Epithelial cell of prostate (primary cell): ENCODE results near the gene NLGN4X.
"Not testable (repeated sequence)": the region's sequence is repeated elsewhere in the genome, so short reads cannot be mapped to it uniquely, and the experiment has no call there.

Source experiments
- DNase-seq: peaks from one replicate; pipeline ENCODE4 v3.0.0-alpha.2; 2011; ENCODE audit warnings: low read depth, low spot score
- H3K27ac ChIP-seq: fragments of 450-650 bp; 2 replicates; pipeline ENCODE4 v1.5.1; 2017; ENCODE audit warnings: mild to moderate bottlenecking

The NLGN4X gene

DNA sequence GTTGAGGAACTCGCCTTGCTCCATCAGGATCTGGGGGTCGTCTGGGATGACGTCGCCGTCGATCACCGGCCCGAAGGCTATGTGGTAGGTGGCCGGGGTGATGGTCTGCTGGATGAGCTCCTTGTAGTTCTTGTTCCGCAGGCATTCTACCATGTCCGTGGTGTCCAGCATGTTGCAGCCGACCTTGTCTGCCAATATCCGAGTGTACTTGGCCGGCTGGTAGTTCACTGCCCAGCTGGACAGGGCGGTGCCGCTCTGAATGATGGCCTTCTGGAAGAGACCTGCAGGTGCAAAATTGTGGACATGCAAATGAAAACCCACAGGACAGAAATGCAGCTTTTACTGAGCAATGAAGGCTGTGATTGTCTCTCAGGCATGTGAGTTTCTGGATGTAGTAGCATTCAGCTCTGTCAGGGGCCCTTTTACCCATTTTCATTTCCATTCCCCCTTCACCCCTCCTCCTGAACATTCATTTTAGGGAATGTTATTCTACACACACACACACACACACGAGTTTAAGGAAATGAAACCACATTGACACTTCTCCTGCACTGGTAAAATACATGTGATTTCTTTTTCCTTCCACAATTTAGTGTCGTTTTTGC is 325.0 kb downstream of the NLGN4X start:
- not testable (repeated sequence) for DNase-seq, H3K27ac ChIP-seq

DNA sequence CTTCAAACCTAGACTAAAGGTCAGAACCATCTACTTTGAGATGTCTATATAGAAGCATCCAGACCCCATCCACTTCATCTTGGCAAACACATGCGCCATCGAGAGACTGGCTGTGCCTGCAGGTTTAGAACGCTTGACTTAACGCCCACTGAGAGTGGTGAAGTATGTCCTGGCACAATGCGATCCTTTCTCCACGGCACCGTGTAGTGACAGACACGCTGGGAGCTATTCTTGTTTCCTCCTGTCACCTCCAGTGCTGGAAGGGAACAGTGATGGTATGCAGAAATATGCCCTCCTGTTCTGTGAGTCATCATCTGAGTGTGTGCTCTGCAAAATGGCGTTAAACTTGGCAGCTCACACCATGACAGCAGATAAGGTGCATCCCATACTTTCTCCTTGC is 330.2 kb downstream of the NLGN4X start:
- H3K27ac ChIP-seq: no peak overlapping the region
- DNase-seq: no peak

- H3K27ac ChIP-seq: no peak overlapping the region
- DNase-seq: no peak
These were observed 337.3 kb downstream of the NLGN4X start for GRCh38 chrX:5891378-5891777.

- no peak overlapping the region for H3K27ac ChIP-seq
- no peak for DNase-seq
These were observed 351.6 kb downstream of the NLGN4X start for GRCh38 chrX:5876984-5877596.

DNA sequence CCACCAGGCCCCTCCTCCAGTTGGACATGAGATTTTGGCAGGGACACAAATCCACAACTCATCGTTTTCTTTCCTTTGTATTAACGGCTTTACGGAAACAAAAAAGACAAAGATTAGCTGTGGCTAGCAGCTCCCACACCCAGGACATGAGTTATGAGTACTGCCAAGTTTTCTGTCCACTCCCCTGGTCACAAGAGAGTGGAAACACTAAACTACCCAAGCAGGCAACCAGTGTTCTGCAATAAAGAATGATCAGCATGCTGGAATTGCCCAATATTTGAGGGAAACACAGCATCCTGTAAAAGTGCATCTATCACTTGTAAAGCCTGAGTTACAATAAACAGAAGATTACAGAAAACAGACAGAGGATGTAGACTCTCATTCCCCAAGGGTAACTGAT is 358.4 kb downstream of the NLGN4X start:
- H3K27ac ChIP-seq: no peak overlapping the region
- no peak for DNase-seq

- H3K27ac ChIP-seq: no peak overlapping the region
- DNase-seq: no peak
These were observed 358.9 kb downstream of the NLGN4X start for GRCh38 chrX:5869786-5870185.

DNA sequence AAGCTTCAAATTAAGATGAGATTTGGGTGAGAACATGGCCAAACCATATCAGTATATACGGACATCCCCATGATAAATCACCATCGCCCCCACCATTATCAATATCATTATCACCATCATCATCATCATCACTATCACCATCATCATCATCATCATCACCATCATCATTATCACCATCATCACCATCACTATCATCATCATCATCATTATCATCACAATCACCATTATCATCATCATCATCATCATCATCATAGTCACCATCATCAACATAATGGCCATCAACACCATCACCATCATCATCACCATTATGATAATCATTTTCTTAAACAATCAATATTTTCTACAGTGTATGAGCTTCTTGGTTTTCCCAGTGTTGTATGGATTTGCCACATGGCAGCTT is 360.9 kb downstream of the NLGN4X start:
- DNase-seq: no peak
- no peak overlapping the region for H3K27ac ChIP-seq

GRCh38 chrX:5857232-5857631 is 371.4 kb downstream of the NLGN4X start:
- DNase-seq: no peak

DNA sequence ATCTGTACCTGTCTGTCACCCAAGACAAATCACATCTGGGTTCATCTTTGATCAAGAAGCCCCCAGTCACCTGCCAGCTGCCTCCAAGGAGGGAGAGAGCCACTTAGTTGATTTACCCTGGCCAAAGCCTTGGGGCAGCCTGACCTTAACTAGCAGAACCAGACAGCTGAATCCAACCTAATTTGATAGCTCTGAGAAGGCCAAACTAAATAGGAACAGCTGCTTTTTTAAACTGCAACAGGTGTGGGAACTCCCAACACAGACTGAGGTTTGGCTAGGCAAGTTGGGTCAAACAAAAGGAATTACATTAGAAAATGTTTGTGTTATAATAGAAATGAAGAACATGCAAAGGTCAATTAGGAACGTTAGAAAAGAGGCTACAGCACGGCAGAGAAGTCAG is 375.7 kb downstream of the NLGN4X start:
- no peak for DNase-seq
- no peak overlapping the region for H3K27ac ChIP-seq

More at GRCh38 chrX:5857232-5857631, 371.4 kb downstream of the NLGN4X start:
- no peak overlapping the region for H3K27ac ChIP-seq

- no peak overlapping the region for H3K27ac ChIP-seq
- no peak for DNase-seq
These were observed 386.1 kb downstream of the NLGN4X start for GRCh38 chrX:5842601-5843000.
